GM12865 (cell line): Measurements from ENCODE around the gene RAD52.

ENCODE experiments used
- DNase-seq: peaks from one replicate; pipeline ENCODE4 v3.0.0; 2010; ENCODE audit warnings: low read depth
- H3K4me3 ChIP-seq: 2 replicates; pipeline ENCODE4 v1.5.1; 2011; ENCODE audit warnings: mild to moderate bottlenecking, low read depth, low read length, control low read depth
- CTCF ChIP-seq: IDR thresholded peaks from 2 replicates; pipeline ENCODE4 v1.5.1; 2011; ENCODE audit warnings: low read length, control low read depth, low read depth, inconsistent platforms; ENCODE audit not compliant: insufficient read depth; ENCODE audit errors: missing control alignments

RAD52 gene

GRCh38 chr12:951176-951575, 1.7 kb upstream of the RAD52 start:
- TF ChIP-seq CTCF: no peak
- no peak for DNase-seq
- H3K4me3 ChIP-seq: no peak overlapping the region

- peak; percentile 13 for DNase-seq
- H3K4me3 ChIP-seq: peak overlapping the region; percentile 77
- TF ChIP-seq CTCF: no peak
Measured at GRCh38 chr12:948238-948637, 1.3 kb downstream of the RAD52 start.

DNA sequence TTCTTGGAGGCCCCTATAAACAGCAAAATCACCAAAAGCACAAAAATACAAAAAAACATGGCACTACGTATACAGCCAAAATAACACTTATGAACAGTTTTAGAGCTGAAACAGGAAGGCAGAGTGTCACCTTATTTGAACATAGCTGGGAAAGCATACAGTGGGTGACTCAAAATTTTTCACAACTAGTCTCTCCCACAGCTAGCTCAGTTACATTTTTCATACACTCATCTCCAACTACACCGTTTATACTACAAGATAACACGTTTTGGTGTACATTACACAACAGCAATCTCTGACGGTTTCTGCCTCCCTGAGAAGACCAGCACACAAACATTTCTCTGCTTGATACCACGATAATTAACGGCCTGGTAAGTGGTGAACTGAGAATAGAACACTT, 2.9 kb downstream of the RAD52 start:
- DNase-seq: peak; percentile 52
- H3K4me3 ChIP-seq: no peak overlapping the region
- TF ChIP-seq CTCF: no peak

- peak; percentile 26 for DNase-seq
- no peak overlapping the region for H3K4me3 ChIP-seq
- TF ChIP-seq CTCF: no peak
Measured at GRCh38 chr12:946212-946611, 3.3 kb downstream of the RAD52 start.

- no peak for DNase-seq
- no peak for TF ChIP-seq CTCF
Measured at GRCh38 chr12:944211-944610, 5.3 kb downstream of the RAD52 start.

GRCh38 chr12:943051-943450, 6.4 kb downstream of the RAD52 start:
- TF ChIP-seq CTCF: no peak
- DNase-seq: no peak
- H3K4me3 ChIP-seq: no peak overlapping the region

More at GRCh38 chr12:944211-944610, 5.3 kb downstream of the RAD52 start:
- no peak overlapping the region for H3K4me3 ChIP-seq

DNA sequence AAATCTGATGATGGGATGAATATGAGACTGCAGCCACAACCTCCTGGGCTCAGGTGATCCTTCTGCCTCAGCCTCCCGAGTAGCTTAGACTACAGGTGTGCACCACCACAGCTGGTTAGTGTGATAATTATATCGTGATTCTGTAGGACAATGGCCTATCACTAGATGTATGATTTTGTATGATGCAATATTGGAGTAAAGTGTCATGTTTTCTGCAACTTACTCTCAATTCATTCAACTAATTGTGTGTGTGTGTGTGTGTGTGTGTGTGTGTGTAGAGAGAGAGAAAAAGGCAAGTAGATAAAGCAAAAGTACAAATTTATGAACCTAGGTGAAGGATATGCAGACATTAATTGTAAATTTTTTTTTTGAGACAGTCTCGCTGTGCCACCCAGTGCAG, 10.7 kb downstream of the RAD52 start:
- TF ChIP-seq CTCF: no peak
- DNase-seq: no peak
- no peak overlapping the region for H3K4me3 ChIP-seq
